HG02870 (cell line): ENCODE results near the gene FASTK.
"Not testable (repeated sequence)": the region's sequence is repeated elsewhere in the genome, so short reads cannot be mapped to it uniquely, and the experiment has no call there.

Source experiments
- ATAC-seq: cut with Tn5 transposase; IDR thresholded peaks from one replicate; pipeline ENCODE4 v1.9.1; 2021; ENCODE audit warnings: mild to moderate bottlenecking, moderate library complexity; ENCODE audit not compliant: unreplicated experiment

FASTK gene

DNA sequence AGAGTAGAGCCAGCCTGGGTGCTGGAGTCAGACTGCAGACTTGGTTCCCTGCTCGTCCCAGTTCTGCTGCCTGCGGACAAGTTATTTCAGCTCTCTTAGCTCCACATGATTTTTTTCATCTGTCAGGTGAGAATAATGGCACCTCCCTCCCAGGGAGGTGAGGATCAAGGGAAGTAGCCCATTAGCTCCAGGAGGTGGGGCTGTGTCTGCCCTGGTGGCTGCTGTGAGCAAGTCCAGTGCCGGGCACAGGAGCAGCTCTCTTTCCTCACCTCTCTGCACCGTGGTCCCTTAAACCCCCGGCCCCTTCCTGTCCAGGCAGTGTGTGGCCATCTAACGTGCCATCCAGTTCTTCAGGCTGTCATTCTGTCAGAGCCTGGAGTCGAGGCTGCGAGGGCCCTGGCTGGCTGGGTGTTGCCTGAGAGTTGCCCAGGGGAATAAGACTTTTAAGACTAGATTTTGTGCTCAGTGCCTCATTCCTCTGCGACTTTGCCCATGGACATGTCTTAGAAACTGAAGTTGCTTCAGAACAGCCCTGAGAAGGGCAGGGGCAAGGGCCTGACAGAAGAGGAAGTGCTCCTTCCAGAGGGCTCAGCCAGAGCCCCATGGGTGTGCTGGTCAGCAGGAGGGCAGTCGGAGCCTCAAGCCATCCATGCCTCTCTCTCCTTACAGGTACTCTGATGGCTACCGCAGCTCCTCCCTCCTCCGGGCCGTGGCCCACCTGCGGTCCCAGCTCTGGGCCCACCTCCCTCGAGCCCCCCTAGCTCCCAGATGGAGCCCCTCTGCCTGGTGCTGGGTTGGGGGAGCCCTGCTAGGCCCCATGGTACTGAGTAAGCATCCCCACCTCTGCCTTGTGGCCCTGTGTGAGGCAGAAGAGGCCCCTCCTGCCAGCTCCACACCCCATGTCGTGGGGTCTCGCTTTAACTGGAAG lies 47.4 kb downstream of the FASTK start:
- ATAC-seq: no peak

DNA sequence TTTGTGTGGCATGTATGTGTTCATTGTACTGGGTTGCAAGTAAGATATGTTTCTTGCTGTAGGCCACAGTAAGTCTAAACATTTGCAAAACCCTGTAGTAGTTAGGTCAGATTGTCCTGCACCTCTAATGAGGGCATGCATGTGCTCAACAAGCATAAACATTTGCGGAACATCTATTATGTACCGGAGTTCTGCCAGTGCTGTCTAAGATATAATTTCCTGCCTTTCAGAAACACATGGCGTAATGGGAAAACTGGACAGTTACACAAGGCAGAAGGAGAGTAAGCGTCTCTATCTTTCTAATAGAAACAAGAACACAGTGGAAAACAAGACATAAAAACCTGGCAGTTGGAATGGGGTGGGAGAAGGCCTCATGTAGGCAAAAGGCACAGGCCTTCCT lies 49.6 kb downstream of the FASTK start:
- ATAC-seq: no peak

DNA sequence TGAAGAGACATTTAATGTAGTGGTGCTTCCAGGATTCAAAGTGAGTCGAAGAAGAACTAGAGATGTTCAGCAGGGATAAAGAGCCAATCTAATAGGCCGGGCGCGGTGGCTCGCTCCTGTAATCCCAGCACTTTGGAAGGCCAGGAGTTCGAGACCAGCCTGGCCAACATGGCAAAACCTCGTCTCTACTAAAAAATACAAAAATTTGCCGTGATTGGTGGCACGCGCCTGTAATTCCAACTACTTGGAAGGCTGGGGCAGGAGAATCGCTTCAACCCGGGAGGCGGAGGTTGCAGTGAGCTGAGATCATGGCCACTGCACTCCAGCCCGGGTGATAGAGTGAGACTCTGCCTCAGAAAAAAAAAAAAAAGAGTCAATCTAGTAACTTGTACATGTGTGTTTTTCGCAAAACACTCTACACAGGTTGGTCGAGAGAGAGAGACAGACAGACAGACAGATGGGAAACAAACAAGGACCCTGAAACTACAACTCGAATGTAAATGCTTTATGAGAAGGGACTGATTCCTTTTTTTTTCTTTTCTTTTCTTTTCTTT lies 51.6 kb downstream of the FASTK start:
- no peak for ATAC-seq

DNA sequence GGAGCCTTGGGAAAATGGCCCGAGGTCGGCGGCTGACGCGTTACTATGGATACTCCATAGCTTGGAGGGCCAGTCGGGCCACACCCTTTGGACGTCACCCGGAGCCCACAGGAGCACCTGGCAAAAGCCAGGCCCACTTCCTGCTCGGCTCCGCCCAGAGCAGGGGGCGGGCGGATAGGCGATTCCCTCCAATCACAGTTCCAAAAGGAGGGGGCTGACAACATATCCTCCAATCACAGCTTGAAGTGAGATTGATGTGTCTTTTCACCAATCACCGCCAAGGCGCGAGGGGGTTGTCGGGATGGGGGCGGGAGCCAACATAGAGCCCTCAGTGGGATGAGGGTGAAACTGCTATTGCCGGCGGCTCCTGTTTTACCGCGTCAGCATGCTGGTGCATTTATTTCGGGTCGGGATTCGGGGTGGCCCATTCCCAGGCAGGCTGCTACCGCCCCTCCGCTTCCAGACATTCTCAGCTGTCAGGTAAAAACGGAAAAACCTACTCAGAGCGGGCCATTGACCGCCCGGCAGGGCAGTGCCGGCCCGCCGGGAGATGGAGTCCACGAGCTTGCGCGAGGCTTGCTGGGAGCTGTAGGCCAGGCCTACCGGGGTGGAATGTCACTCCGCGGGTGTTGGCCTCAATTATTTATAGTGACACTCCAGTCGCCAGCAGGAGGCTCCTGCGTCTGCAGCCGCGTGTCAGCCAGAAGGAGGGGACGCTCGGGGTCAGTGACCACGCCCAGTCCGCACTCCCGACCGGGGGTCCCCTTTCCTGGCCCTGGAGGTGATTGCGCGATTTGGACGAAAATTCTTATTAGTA lies 52.3 kb downstream of the FASTK start, which contains the start of gene ABCB8:
Gene ABCB8 (plus strand): TSS at position 320 of the 817 bp plus-strand sequence. CDS start 66 bp downstream, at position 386.
- ATAC-seq: peak; percentile 93

DNA sequence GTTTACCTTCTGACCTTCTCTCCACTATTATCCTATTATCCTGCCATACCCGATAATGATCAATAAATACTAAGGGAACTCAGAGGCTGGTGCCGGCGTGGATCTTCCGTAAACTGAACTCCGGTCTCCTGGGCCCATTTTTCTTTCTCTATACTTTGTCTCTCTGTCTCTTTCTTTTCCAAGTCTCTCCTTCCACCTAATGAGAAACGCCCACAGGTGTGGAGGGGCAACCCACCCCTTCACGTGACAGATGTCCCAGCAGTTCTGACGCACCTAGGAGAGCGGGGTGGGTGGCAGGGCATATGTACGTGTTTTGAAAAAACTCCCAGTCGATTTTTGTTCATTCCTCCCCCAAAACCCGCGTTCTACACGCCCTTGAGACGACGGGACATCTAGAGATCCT lies 52.9 kb downstream of the FASTK start:
- ATAC-seq: peak; percentile 1

DNA sequence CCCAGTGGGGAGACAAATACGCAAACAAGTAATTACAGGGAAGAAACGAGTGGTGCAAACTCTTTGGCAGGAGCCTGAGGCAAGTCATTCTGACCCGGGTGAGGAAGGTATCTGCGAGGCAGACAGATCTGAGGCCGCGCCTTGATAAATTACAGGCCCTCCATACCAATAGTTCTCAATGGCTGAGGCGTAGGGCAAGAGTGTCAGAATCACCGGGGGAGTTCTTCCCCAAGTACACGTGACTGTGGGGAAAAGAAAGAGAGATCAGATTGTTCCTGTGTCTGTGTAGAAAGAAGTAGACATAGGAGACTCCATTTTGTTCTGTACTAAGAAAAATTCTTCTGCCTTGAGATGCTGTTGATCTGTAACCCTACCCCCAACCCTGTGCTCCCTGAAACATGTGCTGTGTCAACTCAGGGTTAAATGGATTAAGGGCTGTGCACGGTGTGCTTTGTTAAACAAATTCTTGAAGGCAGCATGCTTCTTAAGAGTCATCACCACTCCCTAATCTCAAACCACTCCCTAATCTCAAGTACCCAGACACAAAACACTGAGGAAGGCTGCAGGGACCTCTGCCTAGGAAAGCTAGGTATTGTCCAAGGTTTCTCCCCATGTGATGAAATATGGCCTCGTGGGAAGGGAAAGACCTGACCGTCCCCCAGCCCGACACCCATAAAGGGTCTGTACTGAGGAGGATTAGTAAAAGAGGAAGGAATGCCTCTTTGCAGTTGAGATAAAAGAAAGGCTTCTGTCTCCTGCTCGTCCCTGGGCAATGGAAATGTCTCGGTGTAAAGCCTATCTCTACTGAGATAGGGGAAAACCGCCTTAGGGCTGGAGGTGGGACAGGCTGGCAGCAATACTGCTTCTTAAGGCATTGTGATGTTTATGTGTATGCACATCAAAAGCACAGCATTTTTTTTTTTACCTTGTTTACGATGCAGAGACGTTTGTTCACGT lies 53.6 kb downstream of the FASTK start:
- ATAC-seq: not testable (repeated sequence)
